Ishikawa (cell line): Measurements from ENCODE around the gene TNFRSF19.

Experiments
- EP300 ChIP-seq: IDR thresholded peaks from 2 replicates; pipeline ENCODE4 v1.6.1; 2012; ENCODE audit warnings: borderline replicate concordance
- FOXM1 ChIP-seq: IDR thresholded peaks from 2 replicates; pipeline ENCODE4 v1.6.1; 2012; ENCODE audit warnings: low read depth, borderline replicate concordance
- NFIC ChIP-seq: IDR thresholded peaks from 2 replicates; pipeline ENCODE4 v1.6.1; 2012
- RAD21 ChIP-seq: IDR thresholded peaks from 2 replicates; pipeline ENCODE4 v1.6.1; 2012; ENCODE audit warnings: low read depth
- TAF1 ChIP-seq: IDR thresholded peaks from 2 replicates; pipeline ENCODE4 v1.6.1; 2012; ENCODE audit warnings: low read depth, mild to moderate bottlenecking
- TCF12 ChIP-seq: IDR thresholded peaks from 2 replicates; pipeline ENCODE4 v1.6.1; 2012; ENCODE audit warnings: low read depth
- YY1 ChIP-seq: IDR thresholded peaks from 2 replicates; pipeline ENCODE4 v1.6.1; 2012; ENCODE audit warnings: low read depth
- ZBTB7A ChIP-seq: IDR thresholded peaks from 2 replicates; pipeline ENCODE4 v1.6.1; 2012; ENCODE audit warnings: low read depth
- TF ChIP-seq, protein P1 (sequence below): IDR thresholded peaks from 2 replicates; pipeline ENCODE4 v1.6.1; 2012; ENCODE audit warnings: low read depth, mild to moderate bottlenecking

DNA sequence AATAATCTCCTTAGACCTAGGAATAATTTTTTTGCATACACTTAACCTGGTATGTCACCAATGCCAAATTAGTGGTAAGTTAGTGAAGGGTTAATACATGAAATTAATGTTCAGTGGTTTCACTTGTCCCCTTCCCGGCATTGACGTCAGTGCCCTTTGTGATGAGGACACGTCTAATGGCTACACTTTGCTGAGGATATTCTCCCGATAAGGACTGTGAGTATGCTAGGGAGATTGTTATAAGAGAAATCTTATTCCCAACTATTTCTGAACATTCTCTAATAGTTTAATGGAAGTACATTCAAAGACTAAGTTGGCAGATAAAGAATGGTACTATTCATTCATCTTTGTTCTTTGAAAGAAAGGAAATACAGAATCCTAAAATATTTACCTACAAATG is 102.4 kb downstream of the TNFRSF19 start:
- TF ChIP-seq TCF12 = no peak
- TF ChIP-seq, protein P1, sequence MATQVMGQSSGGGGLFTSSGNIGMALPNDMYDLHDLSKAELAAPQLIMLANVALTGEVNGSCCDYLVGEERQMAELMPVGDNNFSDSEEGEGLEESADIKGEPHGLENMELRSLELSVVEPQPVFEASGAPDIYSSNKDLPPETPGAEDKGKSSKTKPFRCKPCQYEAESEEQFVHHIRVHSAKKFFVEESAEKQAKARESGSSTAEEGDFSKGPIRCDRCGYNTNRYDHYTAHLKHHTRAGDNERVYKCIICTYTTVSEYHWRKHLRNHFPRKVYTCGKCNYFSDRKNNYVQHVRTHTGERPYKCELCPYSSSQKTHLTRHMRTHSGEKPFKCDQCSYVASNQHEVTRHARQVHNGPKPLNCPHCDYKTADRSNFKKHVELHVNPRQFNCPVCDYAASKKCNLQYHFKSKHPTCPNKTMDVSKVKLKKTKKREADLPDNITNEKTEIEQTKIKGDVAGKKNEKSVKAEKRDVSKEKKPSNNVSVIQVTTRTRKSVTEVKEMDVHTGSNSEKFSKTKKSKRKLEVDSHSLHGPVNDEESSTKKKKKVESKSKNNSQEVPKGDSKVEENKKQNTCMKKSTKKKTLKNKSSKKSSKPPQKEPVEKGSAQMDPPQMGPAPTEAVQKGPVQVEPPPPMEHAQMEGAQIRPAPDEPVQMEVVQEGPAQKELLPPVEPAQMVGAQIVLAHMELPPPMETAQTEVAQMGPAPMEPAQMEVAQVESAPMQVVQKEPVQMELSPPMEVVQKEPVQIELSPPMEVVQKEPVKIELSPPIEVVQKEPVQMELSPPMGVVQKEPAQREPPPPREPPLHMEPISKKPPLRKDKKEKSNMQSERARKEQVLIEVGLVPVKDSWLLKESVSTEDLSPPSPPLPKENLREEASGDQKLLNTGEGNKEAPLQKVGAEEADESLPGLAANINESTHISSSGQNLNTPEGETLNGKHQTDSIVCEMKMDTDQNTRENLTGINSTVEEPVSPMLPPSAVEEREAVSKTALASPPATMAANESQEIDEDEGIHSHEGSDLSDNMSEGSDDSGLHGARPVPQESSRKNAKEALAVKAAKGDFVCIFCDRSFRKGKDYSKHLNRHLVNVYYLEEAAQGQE = no peak
- TF ChIP-seq TAF1 = no peak
- TF ChIP-seq YY1 = no peak
- no peak for TF ChIP-seq RAD21
- no peak for TF ChIP-seq EP300
- no peak for TF ChIP-seq NFIC
- TF ChIP-seq FOXM1 = no peak
- no peak for TF ChIP-seq ZBTB7A
